NB4 (cell line): ENCODE measurements around the gene CCDC170.
A peak's percentile ranks its signal among the peaks of the same experiment; 100 is the strongest.

Source experiments
- DNase-seq: peaks from one replicate; pipeline ENCODE4 v3.0.0; 2010; ENCODE audit warnings: low read depth
- H3K4me3 ChIP-seq: one replicate; pipeline ENCODE4 v1.5.1; 2011; ENCODE audit warnings: mild to moderate bottlenecking, low read depth, low read length, moderate library complexity
- MYC ChIP-seq: IDR thresholded peaks from 2 replicates; pipeline ENCODE4 v1.6.1; 2011; ENCODE audit warnings: low read depth, low read length
- POLR2A ChIP-seq: IDR thresholded peaks from 2 replicates; pipeline ENCODE4 v1.6.1; 2011; ENCODE audit warnings: mild to moderate bottlenecking; ENCODE audit not compliant: insufficient read length; ENCODE audit errors: extremely low read depth
- TF ChIP-seq, protein P1 (sequence below): IDR thresholded peaks from one replicate; pipeline ENCODE4 v1.5.1; 2012; ENCODE audit warnings: low read depth, low read length
- TF ChIP-seq, protein P2 (sequence below): IDR thresholded peaks from 2 replicates; pipeline ENCODE4 v1.6.1; 2011; ENCODE audit warnings: low read depth, low read length

Gene CCDC170

DNA sequence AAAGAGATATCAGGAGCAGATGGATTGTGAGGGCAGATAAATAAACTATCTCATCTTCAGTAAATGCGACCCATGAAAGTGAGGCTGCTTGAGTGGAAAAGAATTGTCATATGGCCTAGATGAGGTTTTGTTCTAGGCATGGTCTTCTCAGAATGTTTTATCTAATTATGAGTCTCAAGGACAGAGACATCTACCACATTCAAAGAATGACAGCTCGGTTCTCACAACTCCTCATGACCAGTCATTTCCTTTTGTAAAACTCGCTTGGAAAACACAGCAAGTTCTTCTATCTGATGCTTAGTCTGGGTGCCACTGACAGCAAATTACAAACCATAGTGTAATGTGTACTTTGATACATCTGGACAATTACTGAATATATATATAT lies 140.5 kb downstream of the CCDC170 start:
- TF ChIP-seq, protein P1, sequence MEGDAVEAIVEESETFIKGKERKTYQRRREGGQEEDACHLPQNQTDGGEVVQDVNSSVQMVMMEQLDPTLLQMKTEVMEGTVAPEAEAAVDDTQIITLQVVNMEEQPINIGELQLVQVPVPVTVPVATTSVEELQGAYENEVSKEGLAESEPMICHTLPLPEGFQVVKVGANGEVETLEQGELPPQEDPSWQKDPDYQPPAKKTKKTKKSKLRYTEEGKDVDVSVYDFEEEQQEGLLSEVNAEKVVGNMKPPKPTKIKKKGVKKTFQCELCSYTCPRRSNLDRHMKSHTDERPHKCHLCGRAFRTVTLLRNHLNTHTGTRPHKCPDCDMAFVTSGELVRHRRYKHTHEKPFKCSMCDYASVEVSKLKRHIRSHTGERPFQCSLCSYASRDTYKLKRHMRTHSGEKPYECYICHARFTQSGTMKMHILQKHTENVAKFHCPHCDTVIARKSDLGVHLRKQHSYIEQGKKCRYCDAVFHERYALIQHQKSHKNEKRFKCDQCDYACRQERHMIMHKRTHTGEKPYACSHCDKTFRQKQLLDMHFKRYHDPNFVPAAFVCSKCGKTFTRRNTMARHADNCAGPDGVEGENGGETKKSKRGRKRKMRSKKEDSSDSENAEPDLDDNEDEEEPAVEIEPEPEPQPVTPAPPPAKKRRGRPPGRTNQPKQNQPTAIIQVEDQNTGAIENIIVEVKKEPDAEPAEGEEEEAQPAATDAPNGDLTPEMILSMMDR, result no peak
- TF ChIP-seq MYC, result no peak
- no peak for TF ChIP-seq POLR2A
- TF ChIP-seq, protein P2, sequence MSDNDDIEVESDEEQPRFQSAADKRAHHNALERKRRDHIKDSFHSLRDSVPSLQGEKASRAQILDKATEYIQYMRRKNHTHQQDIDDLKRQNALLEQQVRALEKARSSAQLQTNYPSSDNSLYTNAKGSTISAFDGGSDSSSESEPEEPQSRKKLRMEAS, result no peak
- H3K4me3 ChIP-seq, result no peak overlapping the region

DNA sequence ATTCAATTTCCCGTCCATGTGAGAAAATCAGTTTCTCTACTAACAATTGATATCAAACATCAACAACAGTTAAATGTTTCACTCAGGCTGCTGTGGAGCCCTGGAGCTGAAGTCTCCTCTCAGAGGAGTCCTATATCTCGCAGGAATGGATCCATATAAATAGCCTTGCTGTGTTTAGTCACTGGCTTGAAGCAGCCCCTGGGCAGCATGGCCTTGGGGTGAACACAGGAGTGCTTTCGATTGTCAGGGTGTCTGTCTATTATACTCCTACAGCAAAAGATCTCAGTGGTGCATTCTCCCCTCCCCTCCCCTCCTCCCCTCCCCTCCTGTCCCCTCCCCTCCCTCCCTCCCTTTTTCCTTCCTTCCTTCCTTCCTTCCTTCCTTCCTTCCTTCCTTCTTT lies 141.9 kb downstream of the CCDC170 start:
- TF ChIP-seq, protein P2, result no peak
- TF ChIP-seq MYC, result no peak
- H3K4me3 ChIP-seq, result no peak overlapping the region
- no peak for DNase-seq

More for the DNA sequence above, 140.5 kb downstream of the CCDC170 start:
- no peak for DNase-seq

DNA sequence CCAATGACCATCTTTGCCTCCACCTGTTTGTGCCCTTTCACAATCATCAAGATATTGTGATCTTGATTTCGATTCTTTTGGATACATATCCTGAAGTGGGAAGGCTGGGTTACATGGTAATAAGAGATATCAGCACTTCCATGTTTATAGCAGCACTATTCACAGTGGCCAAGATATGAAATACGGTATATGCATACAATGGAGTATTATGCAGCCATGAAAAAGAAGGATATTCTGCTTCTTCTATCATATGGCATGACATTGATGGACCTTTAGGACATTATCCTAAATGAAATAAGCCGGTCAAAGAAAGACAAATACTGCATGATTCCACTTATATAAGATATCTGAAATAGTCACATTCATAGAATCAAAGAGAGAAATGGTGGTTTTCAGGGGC lies 144.0 kb downstream of the CCDC170 start:
- no peak overlapping the region for H3K4me3 ChIP-seq
- no peak for DNase-seq
- TF ChIP-seq POLR2A (no peak), MYC (no peak)
- TF ChIP-seq, protein P2, result no peak
- TF ChIP-seq, protein P1, result no peak

DNA sequence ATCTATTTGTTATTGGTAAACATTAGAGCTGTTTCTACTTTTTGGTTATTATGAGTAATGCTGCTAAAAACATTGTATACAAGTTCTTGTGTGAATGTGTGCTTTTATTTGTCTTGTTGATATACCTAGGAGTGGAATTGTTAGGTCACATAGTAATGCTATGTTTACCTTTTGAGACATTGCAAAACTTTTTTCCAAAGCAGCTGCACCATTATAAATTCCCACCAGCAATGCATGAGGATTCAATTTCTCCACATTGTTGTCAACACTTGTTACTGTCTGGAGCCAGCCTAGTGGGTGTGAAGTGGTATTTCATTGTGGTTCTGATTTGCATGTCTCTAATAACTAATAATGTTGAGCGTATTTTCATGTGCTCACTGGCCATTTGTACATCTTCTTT lies 145.9 kb downstream of the CCDC170 start:
- no peak overlapping the region for H3K4me3 ChIP-seq
- DNase-seq, result no peak
- TF ChIP-seq, protein P2, result no peak
- TF ChIP-seq MYC, result no peak
- TF ChIP-seq, protein P1, result no peak
- no peak for TF ChIP-seq POLR2A

DNA sequence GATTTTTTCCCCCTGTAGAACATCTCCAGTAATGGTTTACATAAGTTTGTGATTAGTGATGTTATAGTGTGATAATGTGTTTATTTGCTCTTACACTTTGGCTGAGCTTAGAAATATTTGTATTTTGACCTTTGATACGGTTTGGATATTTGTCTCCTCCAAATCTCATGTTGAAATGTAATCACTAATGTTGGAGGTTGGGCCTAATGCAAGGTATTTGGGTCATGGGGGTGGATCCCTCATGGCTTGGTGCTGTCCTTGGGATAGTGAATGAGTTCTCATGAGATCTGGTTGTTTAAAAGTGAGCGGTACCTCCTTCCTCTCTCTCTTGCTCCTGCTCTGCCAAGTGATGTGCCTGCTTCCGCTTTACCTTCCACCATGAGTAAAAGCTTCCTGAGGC lies 147.2 kb downstream of the CCDC170 start:
- TF ChIP-seq POLR2A (no peak), MYC (no peak)
- TF ChIP-seq, protein P1, result no peak
- TF ChIP-seq, protein P2, result no peak
- no peak overlapping the region for H3K4me3 ChIP-seq

DNA sequence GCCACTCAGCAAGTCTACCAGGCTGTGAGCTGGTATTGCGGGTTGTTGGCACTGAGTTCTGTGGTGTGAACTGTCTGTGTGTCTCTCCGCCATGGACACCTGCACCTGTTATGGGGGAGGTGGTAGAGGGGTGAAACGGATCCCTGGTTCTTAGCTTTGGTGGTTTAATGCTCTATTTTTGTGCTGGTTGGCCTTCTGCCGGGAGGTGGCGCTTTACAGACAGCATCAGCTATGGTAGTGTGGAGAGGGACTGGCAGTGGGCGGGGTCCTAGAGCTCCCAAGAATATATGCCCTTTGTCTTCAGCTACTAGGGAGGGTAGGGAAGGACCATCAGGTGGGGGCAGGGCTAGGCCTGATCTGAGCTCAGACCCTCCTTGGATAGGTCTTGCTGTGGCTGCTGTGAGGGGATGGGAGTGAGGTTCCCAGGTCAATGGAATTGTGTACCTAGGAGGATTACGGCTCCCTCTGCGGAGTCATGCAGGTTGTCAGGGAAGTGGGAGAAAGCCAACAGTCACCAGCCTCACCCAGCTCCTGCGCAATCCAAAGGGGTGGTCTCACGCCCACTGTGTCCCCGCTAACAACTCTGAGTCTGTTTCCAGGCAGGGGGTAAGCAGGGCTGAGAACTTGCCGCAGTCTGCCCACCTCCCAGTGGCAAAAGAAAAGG lies 154.3 kb downstream of the CCDC170 start:
- TF ChIP-seq MYC, result no peak
- TF ChIP-seq, protein P1, result peak; percentile 46
- no peak overlapping the region for H3K4me3 ChIP-seq
- DNase-seq, result peak; percentile 37

More for the DNA sequence above, 147.2 kb downstream of the CCDC170 start:
- DNase-seq, result no peak
